Measurements from ENCODE around the gene PRSS36.
"Not testable (repeated sequence)": the region's sequence is repeated elsewhere in the genome, so short reads cannot be mapped to it uniquely, and the experiment has no call there.

PRSS36 gene

DNA sequence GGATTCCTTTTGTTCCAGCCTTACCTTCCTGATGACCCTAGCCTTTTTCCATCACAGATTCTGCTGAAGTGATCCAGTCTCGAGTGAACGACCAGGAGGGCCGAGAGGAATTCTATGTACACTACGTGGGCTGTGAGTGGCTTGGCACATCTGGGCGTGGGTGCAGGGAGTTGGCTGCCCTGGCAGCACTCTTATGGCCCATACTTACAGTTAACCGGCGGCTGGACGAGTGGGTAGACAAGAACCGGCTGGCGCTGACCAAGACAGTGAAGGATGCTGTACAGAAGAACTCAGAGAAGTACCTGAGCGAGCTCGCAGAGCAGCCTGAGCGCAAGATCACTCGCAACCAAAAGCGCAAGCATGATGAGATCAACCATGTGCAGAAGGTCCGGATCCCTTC lies 29.7 kb downstream of the PRSS36 start:
- DNase-seq (ENCODE audit: low spot score), result no peak

DNA sequence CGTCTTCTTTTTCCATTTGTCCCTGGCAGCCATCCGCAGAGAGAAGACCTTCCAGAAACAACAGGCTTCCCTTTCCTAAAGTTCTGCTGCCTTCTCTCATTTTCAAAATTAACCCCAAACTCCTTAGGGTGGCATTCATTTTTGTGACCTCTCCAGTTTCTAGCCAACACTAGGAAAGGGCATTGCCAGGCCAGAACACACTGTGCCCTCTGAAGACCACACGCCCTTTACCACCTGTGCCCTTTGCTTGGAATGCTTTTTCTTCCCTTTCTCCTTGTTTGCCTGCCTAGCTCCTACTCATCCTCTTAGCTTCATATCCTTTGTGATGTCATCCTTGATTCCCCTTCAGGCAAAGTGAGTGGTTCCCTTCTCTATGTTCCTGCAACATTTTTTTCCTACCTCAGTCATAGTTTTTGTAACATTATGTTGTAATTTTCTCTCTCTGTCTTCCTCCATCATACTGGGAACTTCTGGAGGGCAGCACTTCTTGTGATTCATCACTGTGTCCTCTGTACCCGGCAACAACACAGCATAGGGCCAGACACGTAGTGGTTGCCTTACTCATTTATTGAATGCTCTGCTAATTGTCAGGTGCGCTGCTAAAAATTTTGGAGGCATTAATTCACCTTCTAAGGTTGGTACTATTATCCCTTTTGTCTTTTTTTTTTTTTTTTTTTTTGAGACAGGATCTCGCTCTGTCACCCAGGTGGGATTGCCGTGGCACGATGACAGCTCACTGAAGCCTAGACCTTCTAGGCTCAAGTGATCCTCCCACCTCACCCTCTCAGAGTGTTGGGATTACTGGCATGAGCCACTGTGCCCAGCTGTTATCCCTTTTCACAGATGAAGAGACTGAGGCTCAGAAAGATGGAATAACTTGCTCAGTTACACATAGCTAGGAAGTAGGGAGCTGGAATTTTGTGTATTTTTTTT lies 31.4 kb downstream of the PRSS36 start:
- DNase-seq (ENCODE audit: low spot score), result no peak

GRCh38 chr16:31117384-31118222 lies 32.3 kb downstream of the PRSS36 start, which contains the start of gene KAT8:
TSS of gene KAT8 (plus strand) at chr16:31117664. CDS start at chr16:31117682, 18 bp downstream.
- peak; percentile 99 for DNase-seq (ENCODE audit: low spot score)

DNA sequence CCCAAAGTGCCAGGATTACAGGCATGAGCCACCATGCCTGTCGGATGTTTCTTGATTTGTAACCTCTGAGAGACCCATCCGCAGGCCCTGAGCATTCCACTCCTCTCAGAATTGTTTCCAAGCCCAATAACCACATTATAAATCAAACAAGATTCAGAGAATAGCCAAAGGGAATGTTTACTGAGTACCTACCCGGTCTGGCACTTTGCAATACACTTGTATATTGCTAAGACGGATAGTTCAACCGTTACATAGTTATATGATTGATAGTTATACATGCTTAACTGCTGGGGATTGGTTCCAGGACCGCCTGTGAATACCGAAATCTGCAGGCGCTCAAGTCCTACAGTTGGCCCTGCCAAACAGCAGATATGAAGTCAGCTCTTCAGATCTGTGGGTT lies 35.4 kb downstream of the PRSS36 start:
- no peak for DNase-seq (ENCODE audit: low spot score)

DNA sequence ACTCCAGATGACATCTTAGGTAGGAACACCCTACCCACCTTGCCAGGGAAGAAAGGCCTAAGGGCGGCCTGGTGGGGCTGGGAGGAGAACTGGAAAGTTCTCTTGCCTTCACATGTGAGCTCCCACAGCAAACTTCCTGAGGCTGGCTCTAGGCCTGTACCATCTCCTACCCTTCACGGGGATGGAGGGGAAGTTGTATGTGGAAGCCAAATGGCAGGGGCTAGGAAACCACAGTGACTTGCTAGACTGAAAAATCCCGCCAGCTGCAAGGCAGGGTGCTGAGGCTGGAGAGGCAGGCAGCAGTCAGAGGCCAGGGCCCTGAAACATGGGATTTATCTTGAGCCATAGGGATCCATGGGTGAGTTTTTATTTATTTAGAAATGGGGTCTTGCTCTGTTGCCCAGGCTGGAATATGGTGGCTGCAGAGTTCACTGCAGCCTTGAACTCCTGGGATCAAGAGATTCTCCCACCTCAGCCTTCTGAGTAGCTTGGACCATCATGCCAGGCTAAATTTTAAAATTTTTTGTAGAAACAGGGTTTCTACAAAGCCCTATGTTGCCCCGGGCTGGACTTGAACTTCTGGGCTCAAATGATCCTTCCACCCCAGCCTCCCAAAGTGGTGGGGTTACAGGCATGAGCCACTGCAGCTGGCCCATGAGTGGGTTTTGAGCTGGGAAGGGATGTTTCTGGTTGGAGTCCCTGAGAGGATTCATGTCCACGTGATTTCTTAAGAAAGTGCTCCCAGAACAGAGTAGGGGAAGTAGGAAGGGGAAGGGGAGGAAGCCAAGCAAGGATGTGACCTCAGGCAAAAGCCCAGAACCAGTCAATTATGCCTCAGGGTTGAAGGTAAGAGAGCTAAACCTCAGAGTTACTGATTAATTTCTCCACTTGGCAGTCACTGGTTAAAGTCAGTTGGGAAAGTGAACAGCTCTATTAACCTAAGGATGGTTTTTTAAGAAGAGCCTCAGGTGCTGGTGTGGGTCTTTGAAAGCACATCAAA lies 36.4 kb downstream of the PRSS36 start:
- no peak for DNase-seq (ENCODE audit: low spot score)

- no peak for DNase-seq (ENCODE audit: low spot score)
Measured at GRCh38 chr16:31112711-31113110, 37.2 kb downstream of the PRSS36 start.

GRCh38 chr16:31111881-31112466 lies 37.9 kb downstream of the PRSS36 start:
- DNase-seq (ENCODE audit: low spot score), result no peak

DNA sequence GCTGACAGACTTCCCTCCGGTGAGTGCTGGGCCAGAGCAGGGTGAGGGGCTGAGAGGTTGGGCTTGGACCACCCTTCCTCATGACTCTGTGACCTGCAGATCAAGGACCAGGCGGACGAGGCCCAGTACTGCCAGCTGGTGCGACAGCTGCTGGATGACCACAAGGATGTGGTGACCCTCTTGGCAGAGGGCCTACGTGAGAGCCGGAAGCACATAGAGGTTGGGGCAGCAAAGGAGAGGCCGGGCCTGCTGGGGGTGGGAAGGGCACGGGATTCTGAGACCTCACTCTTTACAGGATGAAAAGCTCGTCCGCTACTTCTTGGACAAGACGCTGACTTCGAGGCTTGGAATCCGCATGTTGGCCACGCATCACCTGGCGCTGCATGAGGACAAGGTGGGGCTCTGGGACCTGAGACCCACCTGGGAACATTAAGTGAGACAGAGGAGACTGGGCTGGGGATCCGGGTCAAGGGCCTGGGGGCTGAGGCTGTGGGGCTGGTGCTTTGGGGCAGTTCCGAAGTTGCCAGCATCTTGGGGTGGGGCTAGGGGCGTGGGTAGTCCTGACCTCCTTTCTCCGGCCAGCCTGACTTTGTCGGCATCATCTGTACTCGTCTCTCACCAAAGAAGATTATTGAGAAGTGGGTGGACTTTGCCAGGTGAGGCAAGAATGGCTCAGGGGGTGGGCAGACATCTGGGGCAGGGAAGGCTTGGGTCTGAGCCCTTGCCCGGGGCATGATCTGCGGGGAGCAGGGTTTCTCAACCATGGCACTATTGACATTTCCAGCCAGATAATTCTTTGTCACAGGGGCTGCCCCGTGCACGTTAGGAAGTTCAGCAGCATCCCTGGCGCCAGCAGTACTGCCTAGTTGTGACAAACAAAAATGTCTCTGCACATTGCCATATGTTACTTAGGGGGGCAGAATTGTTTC lies 39.5 kb downstream of the PRSS36 start:
- DNase-seq (ENCODE audit: low spot score), result no peak

DNA sequence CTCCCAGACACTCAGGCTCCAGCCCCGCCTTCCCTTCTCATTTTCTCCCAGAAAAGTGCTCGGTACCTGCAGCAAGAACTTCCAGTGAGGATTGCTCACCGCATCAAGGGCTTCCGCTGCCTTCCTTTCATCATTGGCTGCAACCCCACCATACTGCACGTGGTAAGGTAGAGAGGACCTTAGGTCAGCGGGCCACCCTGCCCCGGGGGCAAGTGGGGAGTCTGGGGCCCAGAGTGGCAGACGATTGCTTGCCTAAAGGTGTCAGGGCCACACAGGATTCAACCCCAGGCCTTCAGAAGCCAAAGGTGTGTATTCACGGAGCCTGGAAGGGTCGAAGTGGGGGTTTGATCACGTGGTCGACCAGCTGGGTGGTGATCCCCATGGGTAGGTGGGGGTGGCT lies 40.2 kb downstream of the PRSS36 start:
- DNase-seq (ENCODE audit: low spot score), result no peak

GRCh38 chr16:31108794-31109558 lies 40.9 kb downstream of the PRSS36 start:
- no peak for DNase-seq (ENCODE audit: low spot score)

- DNase-seq (ENCODE audit: low spot score), result peak; percentile 65
Measured at GRCh38 chr16:31108035-31108793, 41.7 kb downstream of the PRSS36 start, which contains the start of gene BCKDK. TSS of gene BCKDK (plus strand) at chr16:31108386. CDS start at chr16:31109224, 838 bp downstream.

- no peak for DNase-seq (ENCODE audit: low spot score)
Measured at GRCh38 chr16:31107465-31107867, 42.4 kb downstream of the PRSS36 start.

DNA sequence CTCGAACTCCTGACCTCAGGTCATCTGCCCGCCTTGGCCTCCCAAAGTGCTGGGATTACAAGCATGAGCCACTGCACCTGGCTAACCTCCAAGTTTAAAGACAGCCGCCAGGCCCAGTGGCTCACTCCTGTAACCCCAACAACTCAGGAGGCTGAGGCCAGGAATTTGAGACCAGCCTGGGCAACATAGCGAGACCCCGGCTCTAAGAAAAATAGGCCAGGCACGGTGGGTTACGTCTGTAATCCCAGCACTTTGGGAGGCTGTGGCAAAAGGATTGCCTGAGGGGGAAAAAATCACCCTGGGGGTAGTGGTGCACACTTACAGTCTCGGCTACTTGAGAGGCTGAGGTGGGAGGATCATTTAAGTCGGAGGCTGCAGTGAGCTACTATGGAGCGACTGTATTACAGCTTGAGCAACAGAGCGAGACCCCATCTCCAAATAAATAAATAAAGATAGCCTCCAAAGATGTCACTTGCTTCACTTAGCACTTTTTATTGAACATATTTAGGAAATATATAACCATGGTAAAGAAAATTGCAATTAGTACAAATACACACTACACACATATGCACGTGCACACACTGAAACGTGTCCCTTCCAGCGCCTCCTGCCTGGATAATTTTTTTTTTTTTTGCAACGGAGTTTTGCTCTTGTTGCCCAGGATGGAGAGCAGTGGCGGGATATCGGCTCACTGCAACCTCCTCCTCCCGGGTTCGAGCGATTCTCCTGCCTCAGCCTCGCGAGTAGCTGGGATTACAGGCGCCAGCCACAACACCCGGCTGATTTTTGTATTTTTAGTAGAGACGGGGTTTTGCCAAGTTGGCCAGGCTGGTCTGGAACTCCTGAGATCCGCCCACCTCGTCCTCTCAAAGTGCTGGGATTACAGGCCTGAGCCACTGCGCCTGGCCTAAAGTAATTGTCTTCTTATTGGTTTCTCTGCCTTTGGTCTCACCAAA lies 43.1 kb downstream of the PRSS36 start:
- DNase-seq (ENCODE audit: low spot score), result no peak

GRCh38 chr16:31105677-31106213 lies 44.1 kb downstream of the PRSS36 start:
- peak; percentile 82 for DNase-seq (ENCODE audit: low spot score)

DNA sequence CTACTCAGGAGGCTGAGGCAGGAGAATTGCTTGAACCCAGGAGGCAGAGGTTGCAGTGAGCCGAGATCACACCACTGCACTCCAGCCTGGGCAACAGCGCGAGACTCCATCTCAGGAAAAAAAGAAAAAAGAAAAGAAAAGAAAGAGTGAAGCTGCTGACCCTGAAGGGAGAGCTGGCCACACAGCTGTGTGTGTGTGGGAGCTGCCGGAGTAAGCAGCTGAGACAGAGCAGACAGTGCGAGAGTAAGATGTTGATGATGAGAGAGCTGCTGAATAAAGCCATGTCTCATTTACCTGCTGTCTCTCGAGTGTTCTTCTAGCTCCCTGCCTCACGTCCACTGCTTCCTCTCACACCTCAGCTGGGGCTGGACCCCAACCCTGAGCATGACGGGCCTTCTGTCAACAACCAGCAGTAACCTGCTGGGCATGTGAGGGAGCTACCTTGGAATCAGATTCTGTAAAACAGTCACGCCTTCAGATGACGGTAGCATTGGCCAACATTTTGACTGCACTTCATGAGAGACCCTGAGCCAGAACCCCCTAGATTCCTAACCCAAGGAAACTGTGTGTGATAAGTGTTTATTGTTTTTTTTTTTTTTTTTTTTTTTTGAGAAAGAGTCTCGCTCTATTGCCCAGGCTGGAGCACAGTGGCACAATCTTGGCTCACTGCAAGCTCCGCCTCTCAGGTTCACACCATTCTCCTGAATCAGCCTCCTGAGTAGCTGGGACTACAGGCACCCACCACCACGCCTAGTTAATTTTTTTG lies 48.8 kb downstream of the PRSS36 start:
- DNase-seq (ENCODE audit: low spot score), result not testable (repeated sequence)

Measured in hematopoietic multipotent progenitor cell treated with erythropoietin and hydrocortisone succinate and interleukin-3 and kit ligand, for 17 days (in vitro differentiated cells).